ENCODE data around the gene CCNF.

DNA sequence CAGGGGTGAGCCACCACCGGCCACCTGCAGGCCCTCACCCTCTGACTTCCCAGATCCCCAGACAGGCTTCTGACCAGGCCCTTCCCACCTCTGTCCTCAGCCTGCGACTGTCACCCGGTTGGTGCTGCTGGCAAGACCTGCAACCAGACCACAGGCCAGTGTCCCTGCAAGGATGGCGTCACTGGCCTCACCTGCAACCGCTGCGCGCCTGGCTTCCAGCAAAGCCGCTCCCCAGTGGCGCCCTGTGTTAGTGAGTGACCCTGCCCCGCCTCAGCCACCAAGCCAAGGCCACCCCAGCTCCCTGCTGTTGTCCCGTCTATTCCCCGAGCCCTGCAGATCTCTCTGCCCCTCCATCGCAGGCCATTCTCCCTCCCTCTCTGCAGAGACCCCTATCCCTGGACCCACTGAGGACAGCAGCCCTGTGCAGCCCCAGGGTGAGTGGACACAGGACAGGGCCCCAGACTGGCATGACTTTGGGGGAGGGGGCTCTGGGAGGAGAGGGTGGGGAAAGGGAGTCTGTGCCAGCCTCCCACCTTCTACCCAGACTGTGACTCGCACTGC is 43.7 kb downstream of the CCNF start:
- TF ChIP-seq RXRA (IDR thresholded peaks at IDR 0.05): no peak
- no peak for TF ChIP-seq SP1 (IDR thresholded peaks at IDR 0.05)
- no peak for TF ChIP-seq TAF1 (conservative IDR thresholded peaks at IDR 0.05)
- TF ChIP-seq, protein P1, sequence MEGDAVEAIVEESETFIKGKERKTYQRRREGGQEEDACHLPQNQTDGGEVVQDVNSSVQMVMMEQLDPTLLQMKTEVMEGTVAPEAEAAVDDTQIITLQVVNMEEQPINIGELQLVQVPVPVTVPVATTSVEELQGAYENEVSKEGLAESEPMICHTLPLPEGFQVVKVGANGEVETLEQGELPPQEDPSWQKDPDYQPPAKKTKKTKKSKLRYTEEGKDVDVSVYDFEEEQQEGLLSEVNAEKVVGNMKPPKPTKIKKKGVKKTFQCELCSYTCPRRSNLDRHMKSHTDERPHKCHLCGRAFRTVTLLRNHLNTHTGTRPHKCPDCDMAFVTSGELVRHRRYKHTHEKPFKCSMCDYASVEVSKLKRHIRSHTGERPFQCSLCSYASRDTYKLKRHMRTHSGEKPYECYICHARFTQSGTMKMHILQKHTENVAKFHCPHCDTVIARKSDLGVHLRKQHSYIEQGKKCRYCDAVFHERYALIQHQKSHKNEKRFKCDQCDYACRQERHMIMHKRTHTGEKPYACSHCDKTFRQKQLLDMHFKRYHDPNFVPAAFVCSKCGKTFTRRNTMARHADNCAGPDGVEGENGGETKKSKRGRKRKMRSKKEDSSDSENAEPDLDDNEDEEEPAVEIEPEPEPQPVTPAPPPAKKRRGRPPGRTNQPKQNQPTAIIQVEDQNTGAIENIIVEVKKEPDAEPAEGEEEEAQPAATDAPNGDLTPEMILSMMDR (IDR thresholded peaks at IDR 0.05; ENCODE audit: low read depth, low read length, missing input control): no peak
- no peak for TF ChIP-seq GABPA (IDR thresholded peaks at IDR 0.05 in 1 of 2, conservative IDR thresholded peaks at IDR 0.05 in 1 of 2)
- no peak for TF ChIP-seq YY1 (IDR thresholded peaks at IDR 0.05)
- no peak for TF ChIP-seq JUND (IDR thresholded peaks at IDR 0.05)
- TF ChIP-seq REST (IDR thresholded peaks at IDR 0.05): no peak
- no peak for TF ChIP-seq RAD21 (IDR thresholded peaks at IDR 0.05)
